ENCODE results near the gene ASIC1.

ASIC1 gene

GRCh38 chr12:50040657-50041056 lies 16.7 kb upstream of the ASIC1 start:
- TF ChIP-seq, protein P1, sequence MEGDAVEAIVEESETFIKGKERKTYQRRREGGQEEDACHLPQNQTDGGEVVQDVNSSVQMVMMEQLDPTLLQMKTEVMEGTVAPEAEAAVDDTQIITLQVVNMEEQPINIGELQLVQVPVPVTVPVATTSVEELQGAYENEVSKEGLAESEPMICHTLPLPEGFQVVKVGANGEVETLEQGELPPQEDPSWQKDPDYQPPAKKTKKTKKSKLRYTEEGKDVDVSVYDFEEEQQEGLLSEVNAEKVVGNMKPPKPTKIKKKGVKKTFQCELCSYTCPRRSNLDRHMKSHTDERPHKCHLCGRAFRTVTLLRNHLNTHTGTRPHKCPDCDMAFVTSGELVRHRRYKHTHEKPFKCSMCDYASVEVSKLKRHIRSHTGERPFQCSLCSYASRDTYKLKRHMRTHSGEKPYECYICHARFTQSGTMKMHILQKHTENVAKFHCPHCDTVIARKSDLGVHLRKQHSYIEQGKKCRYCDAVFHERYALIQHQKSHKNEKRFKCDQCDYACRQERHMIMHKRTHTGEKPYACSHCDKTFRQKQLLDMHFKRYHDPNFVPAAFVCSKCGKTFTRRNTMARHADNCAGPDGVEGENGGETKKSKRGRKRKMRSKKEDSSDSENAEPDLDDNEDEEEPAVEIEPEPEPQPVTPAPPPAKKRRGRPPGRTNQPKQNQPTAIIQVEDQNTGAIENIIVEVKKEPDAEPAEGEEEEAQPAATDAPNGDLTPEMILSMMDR (IDR thresholded peaks at IDR 0.05; ENCODE audit: low read depth, low read length) = no peak
- no peak for DNase-seq (ENCODE audit: low read depth in 2 of 2)

DNA sequence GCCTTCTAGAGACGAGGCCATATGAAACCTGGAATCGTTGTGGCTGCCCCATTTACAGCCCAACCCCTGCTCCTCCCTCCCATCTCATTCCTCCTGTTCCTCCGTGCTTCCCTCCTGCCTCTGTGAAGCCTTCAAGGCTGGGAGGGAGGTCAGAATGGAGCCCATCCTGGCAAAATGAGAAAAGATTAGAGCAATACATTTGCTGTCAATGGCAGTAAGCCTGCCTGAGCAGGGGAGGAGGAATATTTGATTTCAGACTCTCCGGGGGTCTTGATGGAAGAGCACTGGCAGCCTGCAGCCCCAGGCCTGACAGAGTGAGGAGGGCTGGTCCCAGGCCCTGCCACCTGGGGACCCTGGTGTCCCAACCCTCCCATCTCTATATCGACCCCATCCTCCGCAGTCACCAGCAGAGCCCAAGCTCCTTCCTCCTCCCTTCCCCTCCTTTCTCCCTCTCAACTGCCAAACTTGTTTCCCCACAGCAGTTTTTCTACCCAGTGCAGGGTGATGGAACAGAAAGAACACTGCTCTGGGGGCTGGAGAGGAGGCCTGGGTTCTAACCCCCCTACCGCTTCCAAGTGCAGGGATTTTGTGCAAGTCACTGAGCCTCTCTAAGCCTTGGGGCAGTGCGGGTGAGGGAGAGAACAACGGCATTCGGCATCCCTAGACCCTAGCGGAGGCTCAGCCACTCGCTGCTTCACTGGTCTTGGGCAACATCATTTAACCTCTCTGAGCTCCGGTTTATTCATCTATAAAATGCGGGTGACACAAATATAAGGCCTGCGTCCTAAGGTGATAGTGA lies 16.1 kb upstream of the ASIC1 start:
- no peak for DNase-seq (ENCODE audit: low read depth in 2 of 2)
- TF ChIP-seq, protein P1 (IDR thresholded peaks at IDR 0.05; ENCODE audit: low read depth, low read length) = no peak
- no peak overlapping the region for H3K4me3 ChIP-seq (replicated peaks in 1 of 2; ENCODE audit: low read depth in 2 of 2, low read length in 2 of 2)

More at GRCh38 chr12:50040657-50041056, 16.7 kb upstream of the ASIC1 start:
- no peak overlapping the region for H3K4me3 ChIP-seq (replicated peaks in 1 of 2; ENCODE audit: low read depth in 2 of 2, low read length in 2 of 2)

GRCh38 chr12:50041962-50042361 lies 15.4 kb upstream of the ASIC1 start:
- TF ChIP-seq, protein P1 (IDR thresholded peaks at IDR 0.05; ENCODE audit: low read depth, low read length) = no peak
- DNase-seq (ENCODE audit: low read depth in 2 of 2) = no peak
- no peak overlapping the region for H3K4me3 ChIP-seq (replicated peaks in 1 of 2; ENCODE audit: low read depth in 2 of 2, low read length in 2 of 2)

DNA sequence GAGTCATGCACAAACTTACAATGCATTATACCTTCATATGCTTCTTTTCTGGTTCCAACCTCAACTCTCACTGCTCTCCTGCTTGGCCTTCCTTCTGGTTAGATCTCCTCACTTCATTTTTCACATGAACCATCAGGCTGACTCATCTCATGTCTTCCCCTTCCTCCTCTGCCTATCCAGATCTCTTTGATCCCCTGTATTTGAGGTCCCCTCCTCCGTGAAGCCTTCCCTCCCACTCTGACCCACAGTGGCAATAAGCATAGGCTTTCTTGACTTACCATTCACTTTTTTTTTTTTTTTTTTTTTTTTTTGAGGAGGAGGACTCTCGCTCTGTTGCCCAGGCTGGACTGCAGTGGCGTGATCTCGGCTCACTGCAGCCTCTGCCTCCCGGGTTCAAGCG lies 14.7 kb upstream of the ASIC1 start:
- H3K4me3 ChIP-seq (replicated peaks in 1 of 2; ENCODE audit: low read depth in 2 of 2, low read length in 2 of 2) = no peak overlapping the region
- DNase-seq (ENCODE audit: low read depth in 2 of 2) = no peak
- TF ChIP-seq, protein P1 (IDR thresholded peaks at IDR 0.05; ENCODE audit: low read depth, low read length) = no peak

- no peak for DNase-seq (ENCODE audit: low read depth in 2 of 2)
- TF ChIP-seq, protein P1 (IDR thresholded peaks at IDR 0.05; ENCODE audit: low read depth, low read length) = no peak
- no peak overlapping the region for H3K4me3 ChIP-seq (replicated peaks in 1 of 2; ENCODE audit: low read depth in 2 of 2, low read length in 2 of 2)
Observed at GRCh38 chr12:50043308-50043707, 14.1 kb upstream of the ASIC1 start.

DNA sequence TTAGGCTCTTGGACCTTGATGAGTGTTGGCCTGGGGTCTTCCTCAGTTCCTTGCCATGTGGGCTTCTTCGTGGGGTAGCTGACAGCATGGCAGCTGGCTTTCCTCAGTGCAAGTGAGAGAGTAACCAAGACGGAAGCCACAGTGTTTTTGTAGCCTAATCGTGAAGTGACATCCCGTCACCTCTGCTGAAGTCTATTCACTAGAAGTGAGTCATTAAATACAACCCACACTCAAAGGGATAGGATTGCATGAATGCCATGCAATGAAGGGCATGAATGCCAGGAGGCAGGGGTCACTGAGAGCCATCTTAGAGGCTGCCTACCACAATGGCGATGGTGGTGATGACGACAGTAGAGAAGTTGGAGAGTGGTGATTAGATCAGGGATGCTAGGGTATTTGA lies 13.5 kb upstream of the ASIC1 start:
- TF ChIP-seq, protein P1 (IDR thresholded peaks at IDR 0.05; ENCODE audit: low read depth, low read length) = no peak
- no peak overlapping the region for H3K4me3 ChIP-seq (replicated peaks in 1 of 2; ENCODE audit: low read depth in 2 of 2, low read length in 2 of 2)

More for the DNA sequence above, 13.5 kb upstream of the ASIC1 start:
- no peak for DNase-seq (ENCODE audit: low read depth in 2 of 2)
